HG03025 (cell line): Measurements from ENCODE around the gene CDK5R2.
"Not testable (repeated sequence)": the region's sequence is repeated elsewhere in the genome, so short reads cannot be mapped to it uniquely, and the experiment has no call there.

Experiments
- ATAC-seq: cut with Tn5 transposase; IDR thresholded peaks from one replicate; pipeline ENCODE4 v1.9.1; 2021; ENCODE audit warnings: mild to moderate bottlenecking, moderate library complexity; ENCODE audit not compliant: unreplicated experiment, low FRiP score

CDK5R2 gene

DNA sequence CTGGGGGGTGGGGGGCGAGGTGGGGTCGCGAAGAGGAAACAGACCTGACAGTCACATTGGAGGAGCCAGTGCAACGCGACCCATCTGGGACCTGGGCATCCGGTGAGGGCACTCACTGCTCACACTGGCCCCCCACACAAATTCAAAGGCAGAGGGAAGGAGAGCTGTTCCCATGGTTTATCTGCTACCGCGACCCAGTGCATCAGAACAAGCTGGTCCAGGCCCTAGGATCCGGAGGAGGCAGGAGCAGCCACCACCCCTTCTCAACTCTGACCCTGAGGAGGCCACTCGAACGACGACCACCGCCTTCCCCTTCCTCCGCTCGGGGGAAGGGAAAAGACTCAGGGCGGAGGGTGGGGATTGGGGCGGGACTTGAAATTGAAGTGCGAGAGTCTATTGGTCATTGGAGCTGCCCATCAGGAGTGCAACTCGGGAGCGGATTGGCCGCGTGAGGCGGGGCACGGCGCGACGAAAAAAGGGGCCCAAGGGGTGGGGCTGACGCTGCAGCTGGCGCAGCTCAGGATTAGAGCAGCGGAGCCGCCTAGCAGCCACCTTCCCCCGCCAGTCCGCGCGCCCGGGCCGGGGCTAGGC, at the start of gene CDK5R2:
Gene CDK5R2 (plus strand): TSS at position 526 of the 591 bp plus-strand sequence. CDS start 155 bp downstream, outside the sequence.
- ATAC-seq: peak; percentile 93

DNA sequence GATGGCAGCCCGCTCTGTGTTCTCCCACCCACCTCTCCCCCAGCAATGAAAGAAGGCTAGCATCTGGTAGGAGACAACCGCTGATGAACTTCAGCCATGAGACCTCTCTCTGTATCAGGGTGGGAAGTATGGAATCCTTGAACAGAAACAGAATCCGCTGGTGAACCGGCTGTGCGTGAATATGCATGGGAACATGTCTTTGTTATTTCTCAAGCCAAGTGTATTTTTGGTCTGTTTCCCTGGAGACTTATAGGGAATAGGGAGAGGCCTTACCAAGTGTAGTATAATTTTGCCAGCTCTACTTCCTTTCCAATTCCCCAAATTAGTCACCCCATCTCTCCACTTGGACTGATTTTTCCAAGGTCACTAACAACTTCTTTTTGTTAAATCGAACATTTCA, 48.7 kb upstream of the CDK5R2 start:
- ATAC-seq: no peak

DNA sequence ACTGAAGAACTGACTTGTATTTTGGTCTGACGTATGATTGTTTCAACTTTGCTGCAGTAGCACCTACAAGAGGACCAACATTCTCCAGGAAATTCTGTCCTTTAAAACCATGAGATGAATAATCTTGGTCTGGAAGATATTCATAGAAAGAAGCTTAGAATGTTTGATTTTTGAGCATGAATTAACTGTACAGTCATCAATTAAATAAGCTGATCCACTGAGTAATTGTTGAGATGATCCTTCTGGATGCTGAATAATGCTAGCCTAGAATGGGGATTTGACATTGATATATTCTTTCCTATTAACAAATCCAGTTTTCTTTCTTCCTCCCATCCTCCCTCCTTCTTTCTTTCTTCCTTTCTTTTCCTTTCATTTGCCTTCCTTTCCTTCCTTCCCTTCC, 39.0 kb upstream of the CDK5R2 start:
- ATAC-seq: no peak

DNA sequence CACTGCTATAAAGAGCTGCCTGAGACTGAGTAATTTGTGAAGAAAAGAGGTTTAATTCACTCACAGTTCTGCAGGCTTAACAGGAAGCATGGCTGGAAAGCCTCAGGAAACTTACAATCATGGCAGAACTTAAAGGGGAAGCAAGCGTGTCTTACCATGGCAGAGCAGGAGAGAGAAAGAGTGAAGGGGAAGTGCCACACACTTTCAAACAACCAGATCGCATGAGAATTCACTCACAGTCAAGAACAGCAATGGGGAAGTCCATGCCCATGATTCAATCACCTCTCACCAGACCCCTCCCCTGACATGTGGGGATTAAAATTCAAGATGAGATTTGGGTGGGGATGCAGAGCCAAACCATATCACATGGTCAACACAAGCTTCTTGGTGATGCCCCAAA, 34.7 kb upstream of the CDK5R2 start:
- no peak for ATAC-seq

DNA sequence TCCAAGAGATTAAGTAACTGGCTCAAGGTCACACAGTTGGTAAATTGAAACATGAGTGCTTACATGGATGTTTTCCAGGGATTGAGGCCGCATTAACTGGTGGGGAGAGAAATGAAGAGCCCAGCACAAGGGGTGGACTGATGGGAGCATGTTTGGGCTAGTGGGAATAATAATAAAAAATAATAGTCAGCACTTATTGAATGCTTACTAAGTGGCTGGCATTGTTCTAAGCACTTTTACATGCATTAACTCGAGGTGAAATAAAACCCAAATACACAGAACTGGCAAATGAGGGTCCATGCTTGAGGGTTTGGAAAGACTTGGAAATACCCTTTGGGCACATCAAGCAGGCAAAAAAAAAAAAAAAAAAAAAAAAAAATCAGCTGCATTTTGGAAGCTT, 34.0 kb upstream of the CDK5R2 start:
- no peak for ATAC-seq

DNA sequence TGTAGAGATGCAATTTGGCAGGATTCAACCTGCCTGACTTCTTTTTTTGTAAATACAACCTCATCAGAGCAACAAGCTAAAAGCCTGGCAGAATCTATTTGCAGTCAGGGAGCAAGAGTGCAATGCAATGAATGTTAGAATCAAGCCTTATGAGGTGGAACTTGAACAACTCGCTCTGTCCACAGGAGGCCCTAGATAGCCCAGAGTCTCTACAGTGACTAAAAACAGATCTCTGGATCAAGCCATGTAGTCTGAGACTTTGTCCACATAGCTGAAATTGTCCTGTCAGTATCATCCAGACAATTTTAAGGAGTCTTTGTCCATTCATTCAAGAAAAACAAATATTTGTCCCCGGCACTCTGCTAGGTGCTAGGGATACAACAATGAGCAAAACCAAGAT, 32.0 kb upstream of the CDK5R2 start:
- ATAC-seq: no peak

DNA sequence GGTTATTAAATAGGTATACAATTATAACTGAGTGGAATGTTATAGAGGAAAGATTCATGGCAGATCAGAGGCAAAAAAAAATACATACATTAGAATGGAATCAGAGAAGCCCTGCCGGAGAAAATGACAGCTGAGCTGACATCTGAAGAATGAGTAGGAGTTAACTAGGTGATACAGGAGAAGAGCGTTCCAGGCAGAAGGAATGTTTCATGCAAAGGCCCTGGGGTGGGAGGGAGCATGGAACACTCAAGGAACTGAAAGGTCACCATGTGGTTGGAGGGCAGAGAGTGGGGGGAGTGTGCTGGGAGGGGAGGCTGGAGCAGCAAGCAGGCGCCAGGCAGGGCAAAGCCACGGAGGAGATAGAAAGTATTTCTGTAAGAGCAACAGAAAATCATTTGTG, 31.6 kb upstream of the CDK5R2 start:
- no peak for ATAC-seq

DNA sequence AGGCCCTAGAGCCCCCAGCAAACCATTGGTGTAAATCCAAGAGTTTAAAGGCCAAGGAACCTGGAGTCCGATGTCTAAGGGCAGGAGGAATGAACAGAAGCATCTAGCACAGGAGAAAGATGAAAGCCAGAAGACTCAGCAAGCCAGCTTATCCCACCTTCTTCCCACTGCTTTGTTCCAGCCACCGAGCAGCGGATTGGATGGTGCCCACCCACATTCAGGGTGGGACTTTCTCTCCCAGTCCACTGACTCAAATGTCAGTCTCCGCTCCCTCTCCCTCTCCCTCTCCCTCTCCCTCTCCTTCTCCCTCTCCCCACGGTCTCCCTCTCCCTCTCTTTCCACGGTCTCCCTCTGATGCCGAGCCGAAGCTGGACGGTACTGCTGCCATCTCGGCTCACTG, 29.0 kb upstream of the CDK5R2 start:
- ATAC-seq: not testable (repeated sequence)

DNA sequence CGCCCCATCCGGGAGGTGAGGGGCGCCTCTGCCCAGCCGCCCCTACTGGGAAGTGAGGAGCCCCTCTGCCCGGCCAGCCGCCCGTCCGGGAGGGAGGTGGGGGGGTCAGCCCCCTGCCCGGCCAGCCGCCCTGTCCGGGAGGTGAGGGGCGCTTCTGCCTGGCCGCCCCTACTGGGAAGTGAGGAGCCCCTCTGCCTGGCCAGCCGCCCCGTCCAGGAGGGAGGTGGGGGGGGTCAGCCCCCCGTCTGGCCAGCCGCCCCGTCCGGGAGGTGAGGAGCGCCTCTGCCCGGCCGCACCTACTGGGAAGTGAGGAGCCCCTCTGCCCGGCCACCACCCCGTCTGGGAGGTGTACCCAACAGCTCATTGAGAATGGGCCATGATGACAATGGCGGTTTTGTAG, 27.7 kb upstream of the CDK5R2 start:
- not testable (repeated sequence) for ATAC-seq

DNA sequence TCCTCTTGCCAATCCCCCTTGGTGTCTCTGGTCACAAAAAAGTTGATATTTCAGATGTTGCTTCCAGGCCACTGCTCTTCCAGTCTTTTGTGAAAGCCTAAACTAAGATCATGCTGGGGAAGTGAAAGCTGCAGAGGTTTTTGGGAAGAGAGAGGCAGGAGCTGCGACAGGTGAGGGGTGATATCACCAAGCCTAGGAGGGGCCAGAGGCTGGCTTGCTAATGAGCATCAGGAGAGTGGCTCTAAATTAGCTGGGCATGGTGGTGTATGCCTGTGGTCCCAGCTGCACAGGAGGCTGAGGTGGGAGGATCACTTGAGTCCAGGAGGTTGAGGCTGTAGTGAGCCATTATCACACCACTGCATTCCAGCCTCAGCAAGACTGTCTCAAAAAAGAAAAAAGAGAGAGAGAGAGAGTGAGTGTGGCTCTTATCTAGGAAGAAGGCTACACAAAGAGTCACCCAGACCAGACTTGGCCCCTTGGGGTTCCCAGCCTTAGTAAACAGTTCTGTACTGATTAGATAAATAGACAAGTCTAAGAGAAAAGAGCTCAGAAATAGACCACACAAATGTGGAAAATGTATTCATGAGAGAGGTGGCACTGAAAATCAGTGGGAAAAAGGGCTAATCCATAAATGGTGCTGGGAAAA, 14.6 kb upstream of the CDK5R2 start:
- no peak for ATAC-seq

DNA sequence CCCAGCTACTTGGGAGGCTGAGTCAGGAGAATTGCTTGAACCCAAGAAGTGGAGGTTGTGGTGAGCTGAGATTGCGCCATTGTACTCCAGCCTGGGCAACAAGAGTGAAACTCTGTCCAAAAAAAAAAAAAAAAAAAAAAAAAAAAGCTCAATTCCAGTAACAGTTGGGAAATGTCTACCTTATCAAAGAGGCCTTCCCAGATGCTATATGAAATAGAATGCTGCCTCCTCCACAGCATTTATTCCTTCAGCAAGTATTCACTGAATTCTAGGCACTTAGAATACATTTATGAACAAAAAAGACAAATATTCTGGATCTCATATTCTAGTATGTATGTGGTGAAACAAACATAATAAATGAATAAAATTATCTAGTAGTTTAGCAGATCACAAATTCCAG, 12.8 kb upstream of the CDK5R2 start:
- ATAC-seq: no peak

DNA sequence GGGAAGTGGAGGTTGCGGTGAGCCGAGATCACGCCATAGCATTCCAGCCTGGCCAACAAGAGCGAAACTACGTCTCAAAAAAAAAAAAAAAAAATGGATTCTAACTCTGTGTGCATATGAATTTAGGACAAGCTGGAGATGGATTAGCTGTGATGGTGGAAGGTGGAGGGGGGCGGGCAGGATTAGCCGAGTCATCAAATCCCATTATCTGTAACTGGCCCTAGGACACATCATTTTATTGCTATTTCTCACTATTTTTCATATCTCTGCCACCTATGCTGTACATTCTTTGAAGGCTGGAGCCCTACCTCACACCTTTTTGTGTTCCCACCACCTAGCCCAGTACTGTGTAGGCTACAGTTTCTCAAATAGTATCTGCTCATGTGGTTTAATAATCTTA, 7.3 kb upstream of the CDK5R2 start:
- no peak for ATAC-seq

DNA sequence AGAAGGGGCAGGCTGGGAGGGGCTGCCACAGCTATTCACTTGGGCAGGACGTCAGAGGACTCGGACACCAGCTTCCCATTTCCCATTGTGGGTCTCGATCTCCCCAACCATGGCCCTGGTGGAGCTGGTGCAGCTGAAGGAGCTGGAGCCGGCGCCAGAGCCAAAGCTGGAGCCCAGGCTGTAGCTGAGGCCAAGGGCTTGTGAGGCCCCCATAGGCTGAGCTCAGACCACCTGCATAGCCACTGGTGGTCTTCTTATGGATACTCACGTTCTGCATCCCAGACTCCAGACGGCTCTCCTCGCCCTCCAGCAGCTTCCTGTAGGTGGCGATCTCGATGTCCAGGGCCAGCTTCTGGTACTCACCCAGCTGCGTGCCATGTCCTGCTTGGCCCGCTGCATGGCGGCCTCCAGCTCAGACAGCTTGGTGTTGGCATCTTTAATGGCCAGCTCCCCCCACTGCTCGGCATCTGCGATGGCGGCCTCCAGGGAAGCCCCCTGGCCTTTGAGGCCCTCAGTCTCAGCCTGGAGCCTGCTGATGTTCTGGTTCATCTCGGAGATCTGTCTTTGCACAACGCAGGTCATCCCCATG, 6.0 kb upstream of the CDK5R2 start:
- ATAC-seq: no peak

DNA sequence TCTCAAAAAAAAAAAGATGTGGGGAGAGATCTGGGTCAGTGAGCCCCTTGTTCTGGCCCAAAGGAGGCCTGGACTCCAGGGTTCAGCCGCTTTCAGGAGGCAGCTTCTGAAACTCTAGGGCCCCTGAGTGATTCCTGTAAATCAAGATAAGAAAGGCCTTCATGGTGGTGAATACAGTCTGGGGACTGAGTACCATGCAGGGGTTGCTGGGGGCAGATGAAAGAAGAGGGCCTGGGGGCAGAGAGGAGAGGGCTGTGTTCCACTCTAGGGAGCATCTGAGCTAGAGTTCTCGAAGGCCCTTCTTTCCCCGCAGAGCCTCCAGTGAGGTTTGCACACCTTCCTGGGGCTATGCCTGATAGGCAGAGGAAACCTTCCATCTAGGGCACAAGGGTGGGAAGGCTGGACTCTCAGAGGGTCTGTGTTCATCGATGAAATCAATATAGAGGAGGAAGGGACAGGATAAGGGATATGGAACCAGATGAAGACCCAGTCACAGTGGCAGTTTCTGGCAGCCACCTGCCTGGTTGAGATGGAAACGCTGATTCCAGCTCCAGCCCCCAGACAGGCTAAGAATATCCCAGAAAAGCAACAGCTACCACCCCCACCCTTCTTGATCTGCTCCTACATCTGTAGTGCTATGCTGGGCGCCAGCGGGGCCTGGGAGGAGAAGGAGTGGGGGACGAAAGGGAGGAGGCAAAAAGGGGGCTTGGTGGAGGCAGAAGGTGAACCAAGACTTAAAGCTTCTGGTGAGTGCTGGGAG, 4.7 kb upstream of the CDK5R2 start:
- no peak for ATAC-seq

DNA sequence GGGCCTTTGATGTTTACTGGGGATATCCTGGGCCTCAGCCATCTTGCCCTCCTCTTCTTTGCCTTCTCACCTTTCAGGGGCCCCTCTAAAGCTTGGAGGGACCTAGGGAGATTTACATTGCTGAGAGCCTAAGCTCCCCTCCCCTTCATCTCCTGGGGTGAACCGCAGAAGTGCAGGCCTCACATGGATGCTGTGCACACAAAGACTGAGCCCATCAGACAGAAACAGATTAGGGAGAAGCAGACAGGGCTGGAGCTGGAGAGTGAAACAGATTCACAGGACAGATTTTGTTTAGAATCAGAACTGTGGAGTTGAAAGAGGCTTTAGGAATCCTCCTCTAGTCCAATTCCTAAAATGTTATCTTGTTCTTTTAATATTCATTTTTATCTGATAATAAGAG, 3.4 kb upstream of the CDK5R2 start:
- no peak for ATAC-seq

DNA sequence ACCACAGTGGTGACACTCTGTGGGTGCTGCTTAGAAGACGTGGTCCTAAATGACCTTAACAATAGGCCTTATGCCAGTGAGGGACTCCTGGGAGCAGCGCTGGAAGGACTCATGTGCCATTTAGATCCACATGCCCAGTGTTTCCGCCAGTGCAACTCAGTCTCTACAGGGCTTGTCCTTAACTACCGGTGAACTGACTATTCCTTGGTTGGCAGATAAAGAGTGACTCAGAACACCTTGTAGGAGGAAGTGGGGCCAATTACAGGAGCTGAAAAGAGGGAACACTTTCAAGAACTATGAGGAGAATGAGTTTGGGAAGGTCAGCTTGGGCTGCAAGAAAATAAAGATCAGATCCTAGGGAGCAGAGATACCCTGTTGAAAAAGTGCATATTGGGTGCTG, 1.8 kb upstream of the CDK5R2 start:
- no peak for ATAC-seq

DNA sequence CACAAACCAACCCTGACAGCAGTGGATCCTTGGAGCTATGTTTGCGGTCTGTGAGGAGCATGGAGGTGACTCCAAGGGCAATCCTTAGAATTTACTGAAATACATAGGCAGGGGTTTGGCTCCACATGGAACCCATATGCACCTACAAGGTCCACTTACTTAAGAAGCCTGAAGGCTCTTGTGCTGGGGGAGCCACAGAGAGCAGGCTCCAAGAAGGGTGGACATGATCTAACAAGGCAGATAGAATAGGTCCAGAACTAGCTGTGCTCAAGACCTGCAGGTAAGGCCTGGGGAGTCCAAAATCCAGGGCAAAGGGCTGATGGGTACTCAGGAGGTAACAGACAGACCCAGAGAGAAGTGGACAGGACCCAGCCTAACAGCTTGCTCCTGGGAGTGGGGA, 1.2 kb upstream of the CDK5R2 start:
- no peak for ATAC-seq

DNA sequence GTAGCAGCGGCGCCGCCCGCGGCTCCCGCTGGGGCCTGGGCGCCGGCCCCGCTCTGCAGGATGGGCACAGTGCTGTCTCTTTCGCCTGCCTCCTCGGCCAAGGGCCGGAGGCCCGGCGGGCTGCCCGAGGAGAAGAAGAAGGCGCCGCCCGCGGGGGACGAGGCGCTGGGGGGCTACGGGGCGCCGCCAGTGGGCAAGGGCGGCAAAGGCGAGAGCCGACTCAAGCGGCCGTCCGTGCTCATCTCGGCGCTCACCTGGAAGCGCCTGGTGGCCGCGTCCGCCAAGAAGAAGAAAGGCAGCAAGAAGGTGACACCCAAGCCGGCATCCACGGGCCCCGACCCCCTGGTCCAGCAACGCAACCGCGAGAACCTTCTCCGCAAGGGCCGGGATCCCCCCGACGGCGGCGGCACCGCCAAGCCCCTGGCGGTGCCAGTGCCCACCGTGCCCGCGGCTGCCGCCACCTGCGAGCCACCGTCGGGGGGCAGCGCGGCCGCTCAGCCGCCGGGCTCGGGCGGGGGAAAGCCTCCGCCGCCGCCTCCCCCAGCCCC, 369 bp downstream of the CDK5R2 start:
- ATAC-seq: no peak

DNA sequence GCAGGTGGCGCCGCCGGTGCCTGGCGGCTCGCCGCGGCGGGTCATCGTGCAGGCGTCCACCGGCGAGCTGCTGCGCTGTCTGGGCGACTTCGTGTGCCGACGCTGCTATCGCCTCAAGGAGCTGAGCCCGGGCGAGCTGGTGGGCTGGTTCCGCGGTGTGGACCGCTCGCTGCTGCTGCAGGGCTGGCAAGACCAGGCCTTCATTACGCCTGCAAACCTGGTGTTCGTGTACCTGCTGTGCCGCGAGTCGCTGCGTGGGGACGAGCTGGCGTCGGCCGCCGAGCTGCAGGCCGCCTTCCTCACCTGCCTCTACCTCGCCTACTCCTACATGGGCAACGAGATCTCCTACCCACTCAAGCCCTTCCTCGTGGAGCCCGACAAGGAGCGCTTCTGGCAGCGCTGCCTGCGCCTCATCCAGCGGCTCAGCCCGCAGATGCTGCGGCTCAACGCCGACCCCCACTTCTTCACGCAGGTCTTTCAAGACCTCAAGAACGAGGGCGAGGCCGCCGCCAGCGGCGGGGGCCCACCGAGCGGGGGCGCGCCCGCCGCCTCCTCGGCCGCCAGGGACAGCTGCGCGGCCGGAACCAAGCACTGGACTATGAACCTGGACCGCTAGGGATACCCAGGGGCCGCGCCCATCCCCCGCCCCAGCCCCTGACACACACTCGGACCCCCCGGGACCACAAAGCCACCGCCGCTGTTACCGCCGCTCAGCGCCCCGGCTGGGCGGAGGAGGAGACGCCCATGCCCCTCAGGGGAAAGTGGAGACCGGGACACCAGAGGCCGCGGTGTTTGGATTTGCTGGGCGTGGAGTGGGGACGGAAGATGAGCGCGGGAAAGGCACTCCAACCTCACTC, 1.1 kb downstream of the CDK5R2 start:
- ATAC-seq: no peak

DNA sequence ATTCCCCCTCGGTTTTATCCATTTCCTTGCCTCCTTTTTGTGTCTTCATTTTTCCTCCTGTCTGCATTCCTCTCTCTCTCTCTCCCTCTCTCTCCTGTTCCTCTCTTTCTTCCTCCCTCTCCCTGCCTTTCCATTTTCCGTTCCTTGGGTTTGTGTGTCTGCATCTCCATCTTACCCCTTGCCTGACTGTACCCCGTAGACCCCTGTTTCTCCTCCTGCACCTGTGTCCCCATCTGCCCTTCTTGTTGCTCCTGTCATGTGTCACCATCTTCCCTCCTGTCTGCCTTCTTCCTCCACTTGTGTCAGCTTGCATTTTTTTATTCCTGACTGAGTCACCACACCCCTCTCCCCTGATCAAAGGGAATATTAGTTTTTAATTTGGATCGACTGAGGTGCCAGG, 1.8 kb downstream of the CDK5R2 start:
- ATAC-seq: no peak
